ENCODE data around the gene NRF1. TPM values are rescaled to one million over a fixed set of nuclear protein-coding genes. Genes with fewer than 3 reads are reported as not detected.
A peak's percentile ranks its signal among the peaks of the same experiment; 100 is the strongest.
"Not testable (repeated sequence)": the region's sequence is repeated elsewhere in the genome, so short reads cannot be mapped to it uniquely, and the experiment has no call there.

The NRF1 gene
- total RNA-seq (2022) (18.4 and 21.4 TPM in 2 replicates), Bru-seq, nascent RNA (percentile 77 among the genes with signal in this experiment), BruChase-seq, experiment 1, labeled RNA remaining after a 6-hour chase (percentile 86 among the genes with signal in this experiment), BruChase-seq, experiment 2, labeled RNA remaining after a 2-hour chase (percentile 80 among the genes with signal in this experiment)
- long read RNA-seq, transcript NRF1-201 (11 exons, 2,424 nt), result major isoform, 18 of 37 reads
- long read RNA-seq, partial matches to known transcripts, result 2 of 37 reads
- long read RNA-seq, other reads (novel, unspliced or antisense), result 11 of 37 reads

GRCh38 chr7:129611246-129612111 lies at the start of gene NRF1:
Gene NRF1, plus strand, starts transcription at chr7:129611720. Its CDS starts 45,632 bp downstream, at chr7:129657352.
- no TSS peak for BruUV-seq (replicated peaks)
- peak; percentile 86 for DNase-seq (ENCODE audit: unreplicated experiment)
- Mint-ChIP-seq H3K27me3 (ENCODE audit: insufficient read depth, unreplicated experiment) (no peaks in the 10 kb centered on the region), H3K36me3 (ENCODE audit: insufficient read depth, unreplicated experiment) (peaks cover 11% of the 10 kb centered on the region), H3K9me3 (ENCODE audit: unreplicated experiment) (no peaks in the 10 kb centered on the region), H3K4me3 (ENCODE audit: unreplicated experiment) (peak within 1 kb of the TSS; percentile 91), H3K4me1 (ENCODE audit: insufficient read depth, unreplicated experiment) (peaks cover 5% of the 10 kb centered on the region), H3K27ac (ENCODE audit: low read depth, unreplicated experiment) (peak within 1 kb of the TSS; percentile 94)
- no peak for TF ChIP-seq CTCF (IDR thresholded peaks at IDR 0.05; ENCODE audit: unreplicated experiment)
- intact Hi-C loops (cut with micrococcal nuclease), result loop anchor here (1.0 to 5.0 kb wide), 3 partner anchors 24 to 401 kb away; no protein-coding TSS in a partner anchor
- ChIA-PET CTCF (interaction anchor here (0.6 to 3.8 kb wide), 13 partner anchors 10 to 398 kb away, joined by 3 to 34 read pairs (median 4); no protein-coding TSS in a partner anchor), POLR2A (interaction anchor here (0.6 to 3.0 kb wide), 18 partner anchors 9 to 401 kb away, joined by 3 to 18 read pairs (median 4); no protein-coding TSS in a partner anchor)

GRCh38 chr7:129566323-129566722 lies 45.2 kb upstream of the NRF1 start:
- DNase-seq (ENCODE audit: unreplicated experiment); H3K36me3 Mint-ChIP-seq (ENCODE audit: insufficient read depth, unreplicated experiment); H3K27ac Mint-ChIP-seq (ENCODE audit: low read depth, unreplicated experiment); H3K4me3 Mint-ChIP-seq (ENCODE audit: unreplicated experiment); BruUV-seq (replicated peaks); intact Hi-C loops (cut with micrococcal nuclease); H3K4me1 Mint-ChIP-seq (ENCODE audit: insufficient read depth, unreplicated experiment); CTCF ChIA-PET; H3K9me3 Mint-ChIP-seq (ENCODE audit: unreplicated experiment): not testable (repeated sequence)
- POLR2A ChIA-PET, result interaction anchor here (0.7 kb wide), 2 partner anchors 8 to 165 kb away, joined by 3 read pairs; no protein-coding TSS in a partner anchor
- peaks cover 11% of the 10 kb centered on the region for H3K27me3 Mint-ChIP-seq (ENCODE audit: insufficient read depth, unreplicated experiment)

GRCh38 chr7:129567377-129567776 lies 44.1 kb upstream of the NRF1 start:
- H3K27ac Mint-ChIP-seq (ENCODE audit: low read depth, unreplicated experiment), result no peak overlapping the region
- H3K9me3 Mint-ChIP-seq (ENCODE audit: unreplicated experiment), result peaks cover 7% of the 10 kb centered on the region
- BruUV-seq (replicated peaks), result no TSS peak
- no peak for DNase-seq (ENCODE audit: unreplicated experiment)
- intact Hi-C loops (cut with micrococcal nuclease), result no loop called here
- ChIA-PET POLR2A (no interaction called here), CTCF (no interaction called here)
- peaks cover 11% of the 10 kb centered on the region for H3K27me3 Mint-ChIP-seq (ENCODE audit: insufficient read depth, unreplicated experiment)
- peaks cover 10% of the 10 kb centered on the region for H3K4me1 Mint-ChIP-seq (ENCODE audit: insufficient read depth, unreplicated experiment)
- H3K36me3 Mint-ChIP-seq (ENCODE audit: insufficient read depth, unreplicated experiment), result no peaks in the 10 kb centered on the region
- H3K4me3 Mint-ChIP-seq (ENCODE audit: unreplicated experiment), result no peak overlapping the region
- TF ChIP-seq CTCF (IDR thresholded peaks at IDR 0.05; ENCODE audit: unreplicated experiment), result no peak

- ChIA-PET POLR2A (no interaction called here), CTCF (no interaction called here)
- intact Hi-C loops (cut with micrococcal nuclease), result no loop called here
- DNase-seq (ENCODE audit: unreplicated experiment), result no peak
- H3K36me3 Mint-ChIP-seq (ENCODE audit: insufficient read depth, unreplicated experiment), result no peaks in the 10 kb centered on the region
- no peak overlapping the region for H3K27ac Mint-ChIP-seq (ENCODE audit: low read depth, unreplicated experiment)
- peaks cover 11% of the 10 kb centered on the region for H3K27me3 Mint-ChIP-seq (ENCODE audit: insufficient read depth, unreplicated experiment)
- H3K4me3 Mint-ChIP-seq (ENCODE audit: unreplicated experiment), result no peak overlapping the region
- no TSS peak for BruUV-seq (replicated peaks)
- no peak for TF ChIP-seq CTCF (IDR thresholded peaks at IDR 0.05; ENCODE audit: unreplicated experiment)
- H3K4me1 Mint-ChIP-seq (ENCODE audit: insufficient read depth, unreplicated experiment), result peaks cover 10% of the 10 kb centered on the region
- H3K9me3 Mint-ChIP-seq (ENCODE audit: unreplicated experiment), result peaks cover 7% of the 10 kb centered on the region
Observed at GRCh38 chr7:129568240-129568639, 43.3 kb upstream of the NRF1 start.
